Smooth muscle cell of the pulmonary artery (primary cell): Measurements from ENCODE around the gene ALPG. TPM values are rescaled to one million over a fixed set of nuclear protein-coding genes. Genes with fewer than 3 reads are reported as not detected.

Source experiments
- total RNA-seq: library from RNA; depleted of rRNA; stranded (reverse); fragments of >200 nt; gene quantifications from 2 replicates; pipeline ENCODE4 v1.2.3, GENCODE V29; 2014

Gene ALPG
- total RNA-seq, result not detected in 2 replicates

GRCh38 chr2:232406556-232407310 is at the start of gene ALPG:
TSS of gene ALPG (plus strand) at chr2:232406844. CDS start at chr2:232406895, 51 bp downstream.

GRCh38 chr2:232378735-232379151 is 27.9 kb upstream of the ALPG start, which contains the start of gene ALPP:
TSS of gene ALPP (plus strand) at chr2:232378751. CDS start at chr2:232378803, 52 bp downstream.

GRCh38 chr2:232455426-232456255 is 49.0 kb downstream of the ALPG start, which contains the start of gene ALPI:
TSS of gene ALPI (plus strand) at chr2:232456153. CDS start at chr2:232456200, 47 bp downstream.

Other genes with a start within 250 kb of the ALPG start
- not detected in 2 replicates for gene ALPP, start 28.1 kb upstream of the ALPG start, total RNA-seq
- not detected in 2 replicates for gene ALPI, start 49.3 kb downstream of the ALPG start, total RNA-seq
- gene ECEL1, start 81.0 kb downstream of the ALPG start, total RNA-seq, result 0.52 TPM in 1 of 2 replicates, not detected in the other
- not detected in 2 replicates for gene PRSS56, start 113.5 kb downstream of the ALPG start, total RNA-seq
- not detected in 2 replicates for gene CHRND, start 119.3 kb downstream of the ALPG start, total RNA-seq
- not detected in 2 replicates for gene CHRNG, start 132.8 kb downstream of the ALPG start, total RNA-seq
- gene TIGD1, start 143.7 kb downstream of the ALPG start, total RNA-seq, result 2.2 and 3.1 TPM in 2 replicates
- 55.2 and 73.8 TPM in 2 replicates for gene EIF4E2, start 143.8 kb downstream of the ALPG start, total RNA-seq
- gene EFHD1, start 226.8 kb downstream of the ALPG start, total RNA-seq, result 2.7 and 3.9 TPM in 2 replicates